B cell (primary cell): ENCODE data around the gene LPAR2. TPM values are rescaled to one million over a fixed set of nuclear protein-coding genes. Genes with fewer than 3 reads are reported as not detected.
A peak's percentile ranks its signal among the peaks of the same experiment; 100 is the strongest.

Experiments used
- ATAC-seq: fragments of 200-7000 bp; cut with Tn5 transposase; one replicate; pipeline ENCODE4 v1.10.0; 2021; ENCODE audit warnings: low read depth, mild to moderate bottlenecking, moderate number of reproducible peaks, moderate library complexity
- CTCF ChIA-PET: fragments of 350-600 bp; sonication (Branson Sonifier 250); formaldehyde crosslinking; loops from one replicate; lab custom pipeline; 2021; ENCODE audit warnings: antibody characterized with exemption, inconsistent platforms; lab: Charles Lee
- POLR2A ChIA-PET: fragments of 350-600 bp; sonication (Branson Sonifier 250); formaldehyde crosslinking; loops from one replicate; lab custom pipeline; 2021; ENCODE audit warnings: antibody characterized with exemption; lab: Charles Lee
- DNase-seq: peaks from one replicate; pipeline ENCODE4 v3.0.0; 2013
- H2AFZ ChIP-seq: 2 replicates; pipeline ENCODE4 v1.6.1; 2012; ENCODE audit warnings: mild to moderate bottlenecking, low read depth, low read length; ENCODE audit not compliant: insufficient read depth, poor library complexity, severe bottlenecking
- H3K27ac ChIP-seq, 2 donors: 1 replicate in 1 of 2; 2 replicates in 1 of 2; pipeline ENCODE4 v1.5.1; 2012 to 2013; ENCODE audit warnings: low read length in 2 of 2, mild to moderate bottlenecking in 2 of 2, moderate library complexity in 1 of 2
- H3K27me3 ChIP-seq, 4 experiments: fragments of 200-600 bp in 1 of 4; sonication (generic) in 1 of 4; replicated peaks in 1 of 4; 1 replicate in 2 of 4; 2 replicates in 2 of 4; pipeline versions ENCODE4 v1.6.1 to v1.7.0; 2013 to 2016; ENCODE audit warnings: low read length in 3 of 4, mild to moderate bottlenecking in 2 of 4, mixed read lengths in 1 of 4, moderate library complexity in 1 of 4; ENCODE audit not compliant: insufficient read depth in 4 of 4, control insufficient read depth in 3 of 4; ENCODE audit errors: control extremely low read depth in 1 of 4
- H3K36me3 ChIP-seq, 2 experiments: replicated peaks in 1 of 2; 1 replicate in 1 of 2; 2 replicates in 1 of 2; pipeline versions ENCODE4 v1.6.1 to v1.7.1; 2013; ENCODE audit warnings: low read length in 1 of 2; ENCODE audit not compliant: insufficient read depth in 2 of 2, control insufficient read depth in 1 of 2; ENCODE audit errors: control extremely low read depth in 1 of 2, extremely low read depth in 1 of 2
- H3K4me1 ChIP-seq, 2 donors: fragments of 200-600 bp in 1 of 2; sonication (generic) in 1 of 2; 1 replicate in 1 of 2; 2 replicates in 1 of 2; pipeline versions ENCODE4 v1.5.1 to v1.6.1; 2013 to 2017; ENCODE audit warnings: low read length in 2 of 2; ENCODE audit not compliant: control insufficient read depth in 2 of 2, insufficient read depth in 2 of 2
- H3K4me2 ChIP-seq: replicated peaks from 2 replicates; pipeline ENCODE3; 2012; ENCODE audit warnings: mild to moderate bottlenecking, low read depth, low read length; ENCODE audit not compliant: poor library complexity, severe bottlenecking
- H3K4me3 ChIP-seq, 5 experiments: fragments of 200-600 bp in 1 of 5; sonication (generic) in 1 of 5; 1 replicate in 3 of 5; 2 replicates in 2 of 5; pipeline versions ENCODE4 v1.5.1 to v1.7.0; 2011 to 2016; ENCODE audit warnings: low read length in 4 of 5, mild to moderate bottlenecking in 4 of 5, low read depth in 2 of 5, control low read depth in 1 of 5, moderate library complexity in 1 of 5; ENCODE audit not compliant: insufficient read depth in 1 of 5; ENCODE audit errors: control extremely low read depth in 1 of 5, extremely low read depth in 1 of 5
- H3K79me2 ChIP-seq: fragments of 200-600 bp; sonication (generic); one replicate; pipeline ENCODE4 v1.6.0; 2016; ENCODE audit warnings: low read length; ENCODE audit not compliant: control insufficient read depth, insufficient read depth
- H3K9ac ChIP-seq: fragments of 200-600 bp; sonication (generic); 2 replicates; pipeline ENCODE4 v1.6.1; 2017; ENCODE audit warnings: mild to moderate bottlenecking, low read length, moderate library complexity
- H3K9me3 ChIP-seq, 3 donors: one replicate each; pipeline versions ENCODE4 v1.6.1 to v1.7.1; 2013; ENCODE audit warnings: low read length in 2 of 3; ENCODE audit not compliant: control insufficient read depth in 2 of 3, insufficient read depth in 1 of 3; ENCODE audit errors: control extremely low read depth in 1 of 3
- H4K20me1 ChIP-seq: 2 replicates; pipeline ENCODE4 v1.6.0; 2012; ENCODE audit warnings: mild to moderate bottlenecking, low read length; ENCODE audit not compliant: insufficient read depth, control insufficient read depth, poor library complexity, severe bottlenecking
- H3K27ac Mint-ChIP-seq: one replicate; pipeline ENCODE4 v1.8.0; 2021; ENCODE audit warnings: mixed read lengths
- H3K27me3 Mint-ChIP-seq: one replicate; pipeline ENCODE4 v1.8.0; 2021; ENCODE audit warnings: mixed read lengths
- H3K4me1 Mint-ChIP-seq: one replicate; pipeline ENCODE4 v1.8.0; 2021; ENCODE audit warnings: mixed read lengths
- H3K4me3 Mint-ChIP-seq: one replicate; pipeline ENCODE4 v1.8.0; 2021; ENCODE audit warnings: mixed read lengths
- H3K9me3 Mint-ChIP-seq: one replicate; pipeline ENCODE4 v1.8.0; 2022; ENCODE audit warnings: mixed read lengths; ENCODE audit not compliant: insufficient read depth
- CTCF ChIP-seq: fragments of 200-600 bp; IDR thresholded peaks from one replicate; pipeline ENCODE4 v1.8.0; 2022; ENCODE audit warnings: antibody characterized with exemption, mild to moderate bottlenecking
- EZH2 ChIP-seq: IDR thresholded peaks from 2 replicates; pipeline ENCODE4 v1.6.1; 2012; ENCODE audit warnings: borderline replicate concordance, low read depth, mild to moderate bottlenecking, moderate library complexity, low read length; ENCODE audit not compliant: insufficient read depth, poor library complexity, severe bottlenecking
- WGBS: methylation state at CpG from one replicate; pipeline ENCODE4 v1.1.5; 2013; ENCODE audit warnings: missing lambda C conversion rate; ENCODE audit not compliant: insufficient coverage; 5-methylcytosine and 5-hydroxymethylcytosine counted together
- intact Hi-C: fragments of 100-400 bp; cut with micrococcal nuclease; formaldehyde crosslinking; loops from one replicate; pipeline ENCODE4 v1.10.0; 2022
- polyA plus RNA-seq: library from polyadenylated mRNA; depleted of rRNA; stranded (reverse); fragments of >200 nt; gene quantifications from 2 replicates; pipeline ENCODE4 v1.2.3, GENCODE V29; 2012
- total RNA-seq, 2 donors: library from RNA; stranded (reverse); fragments of 120-200 nt in 1 of 2; gene quantifications; 1 replicate in 1 of 2; 2 replicates in 1 of 2; pipeline versions ENCODE4 v1.2.3 to v1.2.4, GENCODE V29; 2013 to 2022

The LPAR2 gene
- total and polyA plus RNA-seq, 2 donors (not counting 1 experiment from before 2014, with no cell fraction given), result 27.1 to 37.2 TPM

GRCh38 chr19:19606021-19606420 is 22.0 kb downstream of the LPAR2 start:
- no peak for TF ChIP-seq EZH2
- TF ChIP-seq CTCF, result no peak
- H3K27me3 ChIP-seq, result no peaks in the 10 kb centered on the region
- H3K79me2 ChIP-seq, result no peaks in the 10 kb centered on the region
- no peak overlapping the region for H3K27ac ChIP-seq
- Mint-ChIP-seq H3K9me3 (no peaks in the 10 kb centered on the region), H3K4me3 (no peak overlapping the region), H3K4me1 (peaks cover 10% of the 10 kb centered on the region), H3K27ac (peak overlapping the region; percentile 46), H3K27me3 (no peaks in the 10 kb centered on the region)
- H3K36me3 ChIP-seq, result no peaks in the 10 kb centered on the region
- intact Hi-C loops, result no loop called here
- no peak overlapping the region for H3K4me3 ChIP-seq
- H2AFZ ChIP-seq, result no peak overlapping the region
- H3K9me3 ChIP-seq, result no peaks in the 10 kb centered on the region
- ChIA-PET CTCF (no interaction called here), POLR2A (no interaction called here)
- ATAC-seq (no peak), DNase-seq (no peak)
- peaks cover 0 to 1% of the 10 kb centered on the region in 2 donors for H3K4me1 ChIP-seq
- H3K4me2 ChIP-seq, result no peak overlapping the region
- 57% methylated on average over 1 of the region's 1 CpG for WGBS
- H4K20me1 ChIP-seq, result no peaks in the 10 kb centered on the region
- H3K9ac ChIP-seq, result no peak overlapping the region

- Histone ChIP-seq H3K4me2 (no peak overlapping the region), H3K36me3 (no peaks in the 10 kb centered on the region), H3K9ac (no peak overlapping the region), H3K9me3 (no peaks in the 10 kb centered on the region), H3K27ac (no peak overlapping the region), H4K20me1 (no peaks in the 10 kb centered on the region), H3K79me2 (no peaks in the 10 kb centered on the region), H2AFZ (no peak overlapping the region), H3K4me3 (no peak overlapping the region), H3K4me1 (peaks cover under 1 to 19% of the 10 kb centered on the region in 2 donors), H3K27me3 (no peaks in the 10 kb centered on the region)
- H3K27me3 Mint-ChIP-seq, result no peaks in the 10 kb centered on the region
- H3K27ac Mint-ChIP-seq, result no peak overlapping the region
- DNase-seq, result no peak
- CTCF ChIA-PET, result interaction anchor here (0.7 kb wide), 1 partner anchor 48 kb away, joined by 3 read pairs; no protein-coding TSS in a partner anchor
- peaks cover 25% of the 10 kb centered on the region for H3K4me1 Mint-ChIP-seq
- no peak for ATAC-seq
- H3K4me3 Mint-ChIP-seq, result no peak overlapping the region
- POLR2A ChIA-PET, result interaction anchor here (0.7 kb wide), 1 partner anchor 12 kb away, joined by 3 read pairs; no protein-coding TSS in a partner anchor
- no peaks in the 10 kb centered on the region for H3K9me3 Mint-ChIP-seq
- 7% methylated on average over 2 of the region's 3 CpGs for WGBS
- intact Hi-C loops, result no loop called here
- no peak for TF ChIP-seq EZH2
- TF ChIP-seq CTCF, result no peak
Observed at GRCh38 chr19:19602713-19603324, 25.2 kb downstream of the LPAR2 start.
